Kidney epithelial cell (primary cell): ENCODE data around the gene UXT. TPM values are rescaled to one million over a fixed set of nuclear protein-coding genes. Genes with fewer than 3 reads are reported as not detected.

Source experiments
- DNase-seq: peaks from one replicate; pipeline ENCODE4 v3.0.0-alpha.2; 2010; ENCODE audit warnings: low read depth
- H3K27me3 ChIP-seq: 2 replicates; pipeline ENCODE4 v1.6.0; 2011; ENCODE audit warnings: low read length; ENCODE audit not compliant: control insufficient read depth, insufficient read depth
- H3K36me3 ChIP-seq: 2 replicates; pipeline ENCODE4 v1.5.1; 2011; ENCODE audit warnings: low read length; ENCODE audit not compliant: control insufficient read depth, insufficient read depth
- H3K4me3 ChIP-seq: 2 replicates; pipeline ENCODE4 v1.5.1; 2011; ENCODE audit warnings: low read depth, mild to moderate bottlenecking, control low read depth, low read length
- CTCF ChIP-seq: IDR thresholded peaks from 2 replicates; pipeline ENCODE4 v1.5.1; 2011; ENCODE audit warnings: mild to moderate bottlenecking, moderate library complexity, low read length, control low read depth, inconsistent platforms; ENCODE audit not compliant: insufficient read depth, poor library complexity, severe bottlenecking
- total RNA-seq: library from RNA; depleted of rRNA; stranded (reverse); fragments of >200 nt; gene quantifications from 2 replicates; pipeline ENCODE4 v1.2.3, GENCODE V29; 2015

UXT gene
- 149 and 165 TPM in 2 replicates for total RNA-seq

- Histone ChIP-seq H3K36me3 (no peaks in the 10 kb centered on the region), H3K4me3 (peak within 1 kb of the TSS; percentile 62), H3K27me3 (no peaks in the 10 kb centered on the region)
- TF ChIP-seq CTCF, result no peak
- DNase-seq, result peak; percentile 78
Measured at GRCh38 chrX:47658684-47659420, at the start of gene UXT. TSS of gene UXT (minus strand) at chrX:47659180. CDS start at chrX:47658927, 253 bp downstream.

- DNase-seq, result no peak
- H3K36me3 ChIP-seq, result no peaks in the 10 kb centered on the region
- H3K4me3 ChIP-seq, result no peak overlapping the region
- no peaks in the 10 kb centered on the region for H3K27me3 ChIP-seq
- TF ChIP-seq CTCF, result no peak
Measured at GRCh38 chrX:47707031-47707780, 48.2 kb upstream of the UXT start.

GRCh38 chrX:47706575-47706974 is 47.6 kb upstream of the UXT start:
- DNase-seq, result no peak
- no peak for TF ChIP-seq CTCF
- H3K36me3 ChIP-seq, result no peaks in the 10 kb centered on the region
- H3K27me3 ChIP-seq, result no peaks in the 10 kb centered on the region
- no peak overlapping the region for H3K4me3 ChIP-seq

- Histone ChIP-seq H3K27me3 (no peaks in the 10 kb centered on the region), H3K36me3 (no peaks in the 10 kb centered on the region), H3K4me3 (no peak overlapping the region)
- TF ChIP-seq CTCF, result no peak
- DNase-seq, result no peak
Measured at GRCh38 chrX:47704736-47705135, 45.8 kb upstream of the UXT start.

- no peaks in the 10 kb centered on the region for H3K27me3 ChIP-seq
- DNase-seq, result no peak
- H3K4me3 ChIP-seq, result no peak overlapping the region
- TF ChIP-seq CTCF, result no peak
- no peaks in the 10 kb centered on the region for H3K36me3 ChIP-seq
Measured at GRCh38 chrX:47697181-47697580, 38.2 kb upstream of the UXT start.
